HG03439 (cell line): ENCODE data around the gene PRUNE2.
"Not testable (repeated sequence)": the region's sequence is repeated elsewhere in the genome, so short reads cannot be mapped to it uniquely, and the experiment has no call there.

Experiments
- ATAC-seq: cut with Tn5 transposase; IDR thresholded peaks from one replicate; pipeline ENCODE4 v1.9.1; 2021; ENCODE audit warnings: mild to moderate bottlenecking, moderate library complexity; ENCODE audit not compliant: unreplicated experiment

The PRUNE2 gene

GRCh38 chr9:76905791-76906646 lies at the start of gene PRUNE2:
TSS of gene PRUNE2 (minus strand) at chr9:76906114. CDS start at chr9:76905963, 151 bp downstream.
- peak; percentile 80 for ATAC-seq

DNA sequence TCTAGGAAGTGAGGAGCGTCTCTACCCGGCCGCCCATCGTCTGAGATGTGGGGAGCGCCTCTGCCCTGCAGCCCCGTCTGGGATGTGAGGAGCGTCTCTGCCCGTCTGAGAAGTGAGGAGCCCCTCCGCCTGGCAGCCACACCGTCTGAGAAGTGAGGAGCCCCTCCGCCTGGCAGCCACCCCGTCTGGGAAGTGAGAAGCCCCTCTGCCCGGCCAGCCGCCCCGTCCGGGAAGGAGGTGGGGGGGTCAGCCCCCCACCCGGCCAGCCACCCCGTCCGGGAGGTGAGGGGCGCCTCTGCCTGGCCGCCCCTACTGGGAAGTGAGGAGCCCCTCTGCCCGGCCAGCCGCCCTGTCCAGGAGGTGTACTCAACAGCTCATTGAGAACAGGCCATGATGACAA lies 49.5 kb upstream of the PRUNE2 start:
- ATAC-seq = not testable (repeated sequence)

DNA sequence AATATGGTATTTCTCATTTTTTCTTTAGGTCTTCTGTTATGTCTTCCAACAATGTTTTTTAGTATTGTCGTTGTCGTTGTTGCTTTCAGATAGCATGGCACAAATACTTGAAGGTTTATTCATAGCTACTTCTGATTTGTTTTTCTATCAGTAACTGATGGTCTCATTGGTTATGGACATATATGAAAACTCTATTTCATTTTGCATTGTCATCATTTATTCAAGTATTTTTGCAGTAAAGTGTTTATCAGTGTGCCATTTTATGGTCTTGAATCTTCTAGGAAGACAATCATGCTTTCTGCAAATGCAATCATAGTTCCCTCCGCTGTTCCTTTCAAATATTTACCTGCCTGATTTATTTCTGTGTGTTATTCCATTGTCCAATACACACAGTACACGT lies 44.0 kb upstream of the PRUNE2 start:
- no peak for ATAC-seq

GRCh38 chr9:76944011-76944410 lies 38.1 kb upstream of the PRUNE2 start:
- ATAC-seq = no peak

DNA sequence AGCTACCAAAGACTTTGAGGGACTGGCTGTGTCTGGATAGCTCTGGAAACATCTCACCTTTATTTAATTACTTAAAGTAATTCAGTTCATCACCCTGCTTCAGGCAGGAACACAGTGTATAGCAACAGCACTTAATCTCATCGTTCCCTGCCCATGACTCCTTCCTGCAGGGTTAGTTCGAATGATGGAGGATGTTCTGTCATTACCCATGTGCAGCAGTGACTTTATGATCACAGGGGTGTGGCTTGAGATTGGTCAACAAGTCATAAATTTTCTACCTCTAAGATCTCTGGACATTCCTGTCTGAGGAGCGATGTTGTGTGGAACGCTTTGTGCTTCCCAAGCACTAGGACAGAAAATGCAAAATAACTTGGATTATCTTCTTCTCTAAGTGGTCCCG lies 37.1 kb upstream of the PRUNE2 start:
- ATAC-seq = no peak

DNA sequence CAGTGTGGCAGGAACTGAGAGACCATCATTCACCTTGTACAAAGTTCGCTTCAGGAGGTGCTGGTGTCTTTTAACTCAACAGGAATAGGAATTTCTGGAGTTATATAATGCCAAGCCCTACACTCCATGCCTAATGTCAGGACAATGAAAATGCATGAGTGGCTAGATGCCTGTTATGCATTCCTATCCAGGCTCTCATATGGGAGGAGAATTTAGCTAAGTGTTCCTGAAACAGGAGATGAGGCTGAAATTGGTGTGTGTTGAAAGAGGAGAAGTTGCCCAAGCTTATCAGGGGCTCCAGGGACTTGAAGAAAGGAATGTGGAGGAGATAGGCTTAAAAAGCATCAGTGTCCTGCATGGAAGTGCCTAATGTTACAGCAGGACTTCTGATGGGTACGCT lies 26.8 kb upstream of the PRUNE2 start:
- no peak for ATAC-seq

GRCh38 chr9:76932265-76932664 lies 26.4 kb upstream of the PRUNE2 start:
- no peak for ATAC-seq

DNA sequence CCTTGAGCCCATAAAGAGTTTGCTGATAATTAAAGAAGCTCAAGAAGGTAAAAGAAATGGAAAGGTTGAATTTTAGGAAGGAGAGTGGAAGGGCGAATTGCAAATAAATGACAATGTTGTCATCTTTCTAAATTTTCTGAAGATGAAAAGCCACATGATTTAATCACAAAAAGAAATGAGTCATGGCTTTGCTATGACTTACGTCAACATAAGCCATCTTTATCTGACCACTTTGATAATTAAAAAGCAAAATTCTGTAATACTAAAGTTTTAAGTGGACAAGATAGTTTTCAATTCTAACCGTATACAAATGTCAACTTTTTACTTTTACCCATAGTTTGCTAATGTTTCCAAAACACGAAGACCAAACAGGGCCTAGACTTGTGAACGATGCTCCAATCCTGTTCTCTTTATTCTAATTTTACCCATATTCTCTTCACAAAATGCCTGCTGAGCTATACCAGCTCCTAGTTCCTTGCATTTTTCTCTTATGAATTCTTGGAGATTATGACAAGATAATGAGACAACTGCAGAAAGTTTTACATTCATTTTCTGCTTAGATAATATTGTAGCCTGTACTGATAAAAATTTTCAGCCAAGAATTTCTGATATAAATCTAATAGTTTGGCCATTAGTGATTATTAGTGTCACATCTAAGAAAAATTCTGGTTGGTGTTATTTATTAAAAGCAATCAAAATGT lies 21.8 kb upstream of the PRUNE2 start:
- ATAC-seq = no peak

DNA sequence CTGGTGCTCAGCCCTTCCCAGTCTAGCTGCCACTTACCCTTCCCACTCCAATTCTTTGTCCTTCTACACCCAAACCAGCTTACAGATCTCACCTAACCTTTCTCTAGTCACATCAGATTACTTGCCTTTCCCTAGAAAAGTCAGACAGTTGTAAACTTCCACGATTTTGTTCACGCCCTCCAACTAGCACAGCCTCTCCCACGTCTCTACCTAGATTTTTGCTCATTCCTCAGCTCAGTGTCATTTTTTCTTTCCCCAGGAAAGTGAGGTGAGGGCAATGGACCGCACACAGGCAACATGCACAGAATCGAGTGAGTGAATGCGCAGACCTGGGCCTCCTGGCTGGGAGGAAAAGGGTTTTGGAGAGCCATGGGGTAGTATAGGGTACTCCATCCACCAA lies 20.9 kb upstream of the PRUNE2 start:
- ATAC-seq = no peak

DNA sequence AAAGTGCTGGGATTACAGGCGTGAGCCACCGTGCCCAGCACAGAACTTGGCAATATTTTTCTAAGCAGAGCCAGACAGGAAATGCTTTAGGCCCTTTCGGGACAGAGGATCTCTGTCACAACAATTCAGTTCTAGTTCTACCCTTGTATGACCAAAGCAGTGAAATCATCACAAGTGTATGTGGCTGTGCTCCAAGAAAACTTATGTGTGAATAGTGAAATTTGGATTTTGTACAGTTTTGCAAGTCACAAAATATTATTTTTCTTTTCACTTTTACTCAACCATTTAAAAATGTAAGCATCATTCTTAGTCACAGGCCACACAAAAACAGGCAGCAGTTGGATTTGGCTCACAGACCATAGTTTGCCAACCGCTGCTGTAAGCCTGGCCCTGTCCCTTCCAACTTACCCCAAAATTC lies 20.4 kb upstream of the PRUNE2 start:
- no peak for ATAC-seq

- ATAC-seq = no peak
Measured at GRCh38 chr9:76921165-76921564, 15.3 kb upstream of the PRUNE2 start.

GRCh38 chr9:76917299-76917698 lies 11.4 kb upstream of the PRUNE2 start:
- ATAC-seq = no peak

DNA sequence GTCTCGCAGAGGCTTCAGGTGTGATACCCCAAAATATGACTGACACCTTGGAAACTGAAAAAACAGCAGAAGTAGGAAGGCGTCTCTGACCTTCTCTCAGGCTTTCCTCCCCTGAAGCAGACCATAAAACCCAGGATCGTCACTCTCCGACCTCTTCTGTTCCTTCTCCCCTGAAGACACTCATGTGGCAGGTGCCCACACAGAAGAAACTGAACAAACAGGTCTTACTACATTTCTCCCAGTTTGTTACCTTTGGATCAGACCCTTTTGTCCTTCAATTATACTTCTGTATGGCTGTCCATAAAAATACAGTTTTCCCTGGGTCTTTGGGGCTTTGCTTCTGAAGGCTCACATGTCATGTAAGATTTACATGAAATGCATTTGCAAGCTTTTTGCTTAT lies 10.3 kb upstream of the PRUNE2 start:
- no peak for ATAC-seq

- no peak for ATAC-seq
Measured at GRCh38 chr9:76913467-76913866, 7.6 kb upstream of the PRUNE2 start.

DNA sequence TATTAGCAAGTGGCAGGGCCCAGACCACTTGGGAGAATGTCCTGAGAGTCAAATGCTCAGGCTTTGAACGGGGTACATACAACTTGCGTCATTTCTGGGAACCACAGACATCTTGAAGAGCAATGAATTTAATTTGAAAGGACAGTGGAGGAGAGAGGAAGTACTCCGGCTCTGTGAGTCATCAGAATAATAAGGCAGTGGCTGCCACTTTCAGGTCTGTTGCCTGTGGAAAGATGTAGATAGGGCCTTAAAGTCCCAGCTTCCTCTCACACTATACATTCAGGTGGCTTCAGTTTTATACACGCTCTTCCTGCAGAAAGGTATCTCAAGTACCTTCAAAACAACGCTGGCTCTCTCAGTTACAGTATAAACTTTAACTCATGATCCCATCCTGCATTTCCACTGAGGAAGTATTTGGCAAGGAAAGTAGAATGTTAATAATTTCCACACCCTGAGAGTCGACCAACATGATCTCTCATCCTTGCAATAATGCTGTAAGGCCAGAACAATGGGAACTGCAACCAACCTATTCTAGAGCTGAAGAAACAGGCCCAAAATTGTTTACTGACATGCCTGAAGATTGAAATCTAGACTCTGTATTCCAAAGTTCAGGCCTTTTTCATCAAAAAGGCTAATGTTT lies 6.8 kb upstream of the PRUNE2 start:
- ATAC-seq = no peak

GRCh38 chr9:76911971-76912370 lies 6.1 kb upstream of the PRUNE2 start:
- ATAC-seq = no peak

DNA sequence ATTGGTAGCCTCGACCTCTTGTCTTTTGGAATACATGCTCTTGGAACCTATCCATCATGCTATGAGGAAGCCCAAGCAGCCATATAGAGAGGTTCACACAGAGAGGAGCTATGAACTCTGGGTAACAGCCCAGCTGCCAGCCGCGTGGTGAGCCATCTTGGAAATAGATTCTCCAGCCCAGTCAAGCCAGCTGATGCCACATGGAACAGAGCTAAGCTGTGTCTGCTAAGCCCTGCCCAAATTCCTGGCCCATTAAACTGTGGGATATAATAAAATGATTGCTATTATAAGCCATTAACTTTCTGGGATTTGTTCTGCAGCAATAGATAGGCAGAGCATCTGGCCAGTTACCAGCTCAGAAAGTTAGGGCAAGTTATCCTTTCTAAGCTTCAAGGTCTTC lies 4.9 kb upstream of the PRUNE2 start:
- no peak for ATAC-seq

- ATAC-seq = no peak
Measured at GRCh38 chr9:76906647-76906975, 697 bp upstream of the PRUNE2 start.

DNA sequence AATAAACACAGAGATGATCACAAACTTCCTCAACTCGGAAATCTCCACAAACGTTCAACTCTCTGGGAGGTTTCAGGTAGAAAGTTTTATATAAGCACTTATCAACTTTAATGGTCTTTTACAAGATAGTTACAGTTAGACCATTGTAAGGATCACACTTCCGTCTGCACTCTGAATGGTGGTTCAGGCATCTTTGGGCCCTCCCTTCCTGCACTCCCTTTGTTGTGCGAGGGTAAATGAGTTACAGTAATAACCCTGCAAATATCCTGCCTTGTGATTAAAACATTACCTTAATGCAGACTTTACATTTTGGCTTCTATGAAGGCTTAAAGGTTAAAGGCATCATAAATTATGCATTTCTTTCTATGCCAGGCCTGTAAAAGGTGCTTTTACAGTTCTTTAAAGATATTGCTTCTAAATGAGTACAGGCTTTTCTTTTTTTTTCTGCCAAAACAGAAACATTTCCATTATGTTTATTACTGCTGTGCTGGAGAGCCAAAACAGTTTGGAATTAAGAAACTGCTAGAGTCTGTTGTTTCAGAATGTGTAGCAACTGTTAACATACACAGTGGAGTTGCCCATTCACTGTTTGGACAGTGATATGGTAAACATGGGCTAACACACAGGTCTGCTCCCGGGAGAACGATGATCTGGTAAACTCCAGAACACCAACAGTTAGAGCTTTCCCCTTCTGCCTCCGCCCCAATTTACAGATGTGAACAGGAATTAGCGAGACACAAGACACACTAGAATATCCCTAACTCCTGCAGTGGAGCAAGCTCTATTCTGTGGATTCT lies 1.1 kb downstream of the PRUNE2 start:
- no peak for ATAC-seq

GRCh38 chr9:76902395-76902794 lies 3.5 kb downstream of the PRUNE2 start:
- ATAC-seq = no peak

- ATAC-seq = no peak
Measured at GRCh38 chr9:76901801-76902200, 4.1 kb downstream of the PRUNE2 start.
